IMR-90 (cell line): ENCODE measurements around the gene AP3B1.

Experiments
- CEBPB ChIP-seq: IDR thresholded peaks from 2 replicates; pipeline ENCODE4 v1.6.1; 2012; ENCODE audit warnings: low read depth, low read length, improper control_type of control experiment
- CHD1 ChIP-seq: IDR thresholded peaks from 2 replicates; pipeline ENCODE4 v1.6.1; 2012; ENCODE audit warnings: low read depth, low read length, improper control_type of control experiment
- CTCF ChIP-seq: conservative IDR thresholded peaks from 2 replicates; pipeline ENCODE4 v1.5.1; 2012; ENCODE audit warnings: mild to moderate bottlenecking, low read depth, low read length, improper control_type of control experiment
- MXI1 ChIP-seq: IDR thresholded peaks from 2 replicates; pipeline ENCODE4 v1.6.1; 2012; ENCODE audit warnings: low read depth, mild to moderate bottlenecking, low read length, moderate library complexity, borderline replicate concordance
- POLR2A ChIP-seq: IDR thresholded peaks from 2 replicates; pipeline ENCODE4 v1.6.1; 2012; ENCODE audit warnings: mild to moderate bottlenecking, low read depth, low read length

DNA sequence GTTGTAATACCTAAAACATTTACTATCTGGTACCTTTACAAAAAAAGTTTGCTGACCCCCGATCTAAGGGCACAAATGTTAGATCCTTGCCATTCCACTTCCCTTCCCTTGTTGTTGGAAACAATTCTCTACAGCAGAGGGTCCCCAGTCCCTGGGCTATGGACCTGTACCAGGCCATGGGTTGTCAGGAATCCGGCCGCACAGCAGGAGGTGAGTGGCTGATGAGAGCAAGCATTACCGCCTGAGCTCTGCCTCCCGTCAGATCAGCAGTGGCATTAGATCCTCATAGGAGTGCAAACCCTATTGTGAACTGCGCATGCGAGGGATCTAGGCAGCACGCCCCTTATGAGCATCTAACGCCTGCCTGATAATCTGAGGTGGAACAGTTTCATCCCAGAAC is 248.5 kb downstream of the AP3B1 start:
- TF ChIP-seq CTCF (no peak), CHD1 (no peak), MXI1 (no peak), POLR2A (no peak), CEBPB (no peak)
